Endothelial cell (in vitro differentiated cells): ENCODE measurements around the gene TMEM147. TPM values are rescaled to one million over a fixed set of nuclear protein-coding genes. Genes with fewer than 3 reads are reported as not detected.
A peak's percentile ranks its signal among the peaks of the same experiment; 100 is the strongest.

Source experiments
- DNase-seq: peaks from one replicate; pipeline ENCODE4 v3.0.0; 2021; ENCODE audit warnings: low spot score
- H3K27ac Mint-ChIP-seq: one replicate; pipeline ENCODE4 v1.8.0; 2021; ENCODE audit warnings: mixed read lengths, inconsistent platforms; ENCODE audit not compliant: unreplicated experiment
- H3K27me3 Mint-ChIP-seq: one replicate; pipeline ENCODE4 v1.8.0; 2021; ENCODE audit warnings: mild to moderate bottlenecking, moderate library complexity, mixed read lengths, inconsistent platforms; ENCODE audit not compliant: unreplicated experiment
- H3K36me3 Mint-ChIP-seq: one replicate; pipeline ENCODE4 v1.8.0; 2021; ENCODE audit warnings: mild to moderate bottlenecking, low read depth, mixed read lengths, inconsistent platforms; ENCODE audit not compliant: unreplicated experiment
- H3K4me1 Mint-ChIP-seq: one replicate; pipeline ENCODE4 v1.8.0; 2021; ENCODE audit warnings: mild to moderate bottlenecking, mixed read lengths, inconsistent platforms; ENCODE audit not compliant: unreplicated experiment
- H3K4me3 Mint-ChIP-seq: one replicate; pipeline ENCODE4 v1.8.0; 2021; ENCODE audit warnings: mild to moderate bottlenecking, mixed read lengths, inconsistent platforms; ENCODE audit not compliant: unreplicated experiment
- H3K9me3 Mint-ChIP-seq: one replicate; pipeline ENCODE4 v1.8.0; 2021; ENCODE audit warnings: mixed read lengths, inconsistent platforms; ENCODE audit not compliant: unreplicated experiment
- total RNA-seq: library from RNA; stranded (reverse); fragmentation: NEBNext Ultra II Directional; extraction: Animal tissue kit (Norgen Biotek cat#: 25700); gene quantifications from one replicate; pipeline ENCODE4 v1.2.1, GENCODE V29; 2021; ENCODE audit not compliant: unreplicated experiment
- TF ChIP-seq, protein P1 (sequence below): fragments of 200-600 bp; sonication (generic); IDR thresholded peaks from one replicate; pipeline ENCODE4 v1.5.0; 2021; ENCODE audit warnings: antibody characterized with exemption; ENCODE audit not compliant: unreplicated experiment

The TMEM147 gene
- total RNA-seq, 1 donor from 2014 or later, result 62.0 TPM

DNA sequence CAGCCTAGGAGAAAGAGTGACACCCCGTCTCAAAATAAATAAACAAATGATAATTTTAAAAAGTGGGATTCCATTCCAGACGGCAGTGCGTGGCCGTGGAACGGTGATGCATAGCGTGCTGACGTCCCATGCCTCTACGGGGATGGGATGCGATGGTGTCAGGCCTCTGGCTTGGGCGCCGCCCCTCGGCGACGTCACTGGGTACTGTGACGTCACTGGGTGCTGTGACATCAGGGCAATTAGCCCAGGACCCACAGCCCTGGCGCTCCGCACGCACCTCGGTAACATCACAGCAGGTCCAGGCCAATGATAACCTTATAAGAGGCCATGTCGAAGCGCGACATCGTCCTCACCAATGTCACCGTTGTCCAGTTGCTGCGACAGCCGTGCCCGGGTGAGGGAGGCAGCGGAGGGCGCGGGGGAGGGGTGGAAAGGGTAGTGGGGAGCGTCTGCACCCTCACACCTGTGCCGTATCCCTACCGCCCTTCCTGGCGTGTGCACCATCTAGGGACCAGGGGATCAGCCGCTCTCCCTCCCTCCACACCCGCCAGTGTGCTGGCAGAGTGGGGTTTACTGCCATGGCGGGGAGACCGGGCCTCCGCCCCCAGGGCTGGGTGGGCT is 12.1 kb upstream of the TMEM147 start, which contains the start of gene GAPDHS:
TSS of gene GAPDHS (plus strand) at position 256 of the 621 bp plus-strand sequence. CDS start at position 328, 72 bp downstream.
- Mint-ChIP-seq H3K4me1 (no peaks in the 10 kb centered on the region), H3K36me3 (peaks cover 7% of the 10 kb centered on the region), H3K27me3 (peaks cover 7% of the 10 kb centered on the region), H3K27ac (peak within 1 kb of the TSS; percentile 58), H3K9me3 (no peaks in the 10 kb centered on the region), H3K4me3 (peak within 1 kb of the TSS; percentile 8)
- no peak for DNase-seq
- TF ChIP-seq, protein P1, sequence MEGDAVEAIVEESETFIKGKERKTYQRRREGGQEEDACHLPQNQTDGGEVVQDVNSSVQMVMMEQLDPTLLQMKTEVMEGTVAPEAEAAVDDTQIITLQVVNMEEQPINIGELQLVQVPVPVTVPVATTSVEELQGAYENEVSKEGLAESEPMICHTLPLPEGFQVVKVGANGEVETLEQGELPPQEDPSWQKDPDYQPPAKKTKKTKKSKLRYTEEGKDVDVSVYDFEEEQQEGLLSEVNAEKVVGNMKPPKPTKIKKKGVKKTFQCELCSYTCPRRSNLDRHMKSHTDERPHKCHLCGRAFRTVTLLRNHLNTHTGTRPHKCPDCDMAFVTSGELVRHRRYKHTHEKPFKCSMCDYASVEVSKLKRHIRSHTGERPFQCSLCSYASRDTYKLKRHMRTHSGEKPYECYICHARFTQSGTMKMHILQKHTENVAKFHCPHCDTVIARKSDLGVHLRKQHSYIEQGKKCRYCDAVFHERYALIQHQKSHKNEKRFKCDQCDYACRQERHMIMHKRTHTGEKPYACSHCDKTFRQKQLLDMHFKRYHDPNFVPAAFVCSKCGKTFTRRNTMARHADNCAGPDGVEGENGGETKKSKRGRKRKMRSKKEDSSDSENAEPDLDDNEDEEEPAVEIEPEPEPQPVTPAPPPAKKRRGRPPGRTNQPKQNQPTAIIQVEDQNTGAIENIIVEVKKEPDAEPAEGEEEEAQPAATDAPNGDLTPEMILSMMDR, result no peak

DNA sequence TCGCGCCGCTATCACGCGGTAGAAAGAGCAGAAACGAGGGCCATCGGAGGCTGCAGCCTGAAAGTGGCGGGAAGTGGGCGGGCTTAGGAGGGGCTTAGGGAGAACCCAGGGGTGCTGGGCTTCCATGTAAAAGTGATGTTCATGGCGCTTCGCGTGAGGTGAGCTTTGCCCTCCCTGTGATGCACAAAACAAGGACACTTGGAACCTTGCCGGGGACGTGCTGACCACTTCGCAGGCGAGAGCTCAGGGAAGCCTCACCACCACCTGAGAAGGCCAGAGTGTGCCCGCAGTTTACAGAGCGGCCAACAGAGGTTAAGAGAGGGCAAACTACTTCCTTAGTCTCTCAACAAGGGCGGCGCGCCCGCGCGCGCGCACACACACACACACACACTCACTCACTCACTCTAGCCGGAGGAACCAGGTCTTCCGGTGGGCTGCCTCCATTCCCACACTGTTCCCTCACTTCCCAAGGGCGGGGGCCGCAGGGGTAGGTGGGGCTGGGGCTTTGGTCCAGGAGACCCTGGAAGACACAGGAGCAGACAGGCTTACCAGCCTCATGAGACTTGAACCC is 11.5 kb upstream of the TMEM147 start:
- Mint-ChIP-seq H3K27ac (peak overlapping the region; percentile 30), H3K27me3 (peaks cover 10% of the 10 kb centered on the region), H3K4me1 (no peaks in the 10 kb centered on the region), H3K4me3 (no peak overlapping the region), H3K36me3 (peaks cover 3% of the 10 kb centered on the region), H3K9me3 (no peaks in the 10 kb centered on the region)
- TF ChIP-seq, protein P1, result no peak
- peak; percentile 50 for DNase-seq

DNA sequence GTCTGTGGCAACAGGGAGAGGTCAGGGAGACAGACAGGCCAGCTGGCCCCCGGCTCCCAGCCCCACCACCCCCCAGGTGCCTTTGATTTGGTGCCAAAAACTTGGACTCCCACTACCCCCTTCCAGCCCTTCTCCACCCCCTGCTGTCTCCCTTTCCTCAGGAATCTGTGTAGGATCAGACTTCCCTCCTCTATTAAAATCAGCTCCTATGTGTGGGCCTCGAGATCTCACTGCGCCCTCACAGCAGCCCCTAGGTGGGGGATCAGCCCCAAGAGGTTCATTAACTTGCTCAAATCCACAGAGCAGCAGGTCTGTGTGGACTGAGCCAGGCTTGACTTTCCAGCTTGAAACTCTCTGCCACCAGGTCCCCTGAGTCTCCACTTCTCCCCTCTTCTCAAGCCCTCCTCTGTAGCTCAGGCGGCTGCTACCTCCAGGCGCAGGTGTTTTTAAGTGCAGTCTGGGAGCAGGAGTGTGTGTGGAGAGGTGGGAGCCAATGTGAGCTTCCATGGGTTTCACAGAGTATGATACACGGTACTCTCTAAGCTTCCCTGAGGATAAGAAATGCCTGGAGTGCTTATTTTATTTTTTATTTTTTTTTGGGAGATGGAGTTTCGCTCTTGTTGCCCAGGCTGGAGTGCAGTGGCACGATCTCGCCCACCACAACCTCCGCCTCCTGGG is 10.5 kb upstream of the TMEM147 start:
- DNase-seq, result no peak
- Mint-ChIP-seq H3K4me1 (no peaks in the 10 kb centered on the region), H3K36me3 (peaks cover 3% of the 10 kb centered on the region), H3K4me3 (no peak overlapping the region), H3K9me3 (no peaks in the 10 kb centered on the region), H3K27ac (no peak overlapping the region), H3K27me3 (peaks cover 10% of the 10 kb centered on the region)
- TF ChIP-seq, protein P1, result no peak

DNA sequence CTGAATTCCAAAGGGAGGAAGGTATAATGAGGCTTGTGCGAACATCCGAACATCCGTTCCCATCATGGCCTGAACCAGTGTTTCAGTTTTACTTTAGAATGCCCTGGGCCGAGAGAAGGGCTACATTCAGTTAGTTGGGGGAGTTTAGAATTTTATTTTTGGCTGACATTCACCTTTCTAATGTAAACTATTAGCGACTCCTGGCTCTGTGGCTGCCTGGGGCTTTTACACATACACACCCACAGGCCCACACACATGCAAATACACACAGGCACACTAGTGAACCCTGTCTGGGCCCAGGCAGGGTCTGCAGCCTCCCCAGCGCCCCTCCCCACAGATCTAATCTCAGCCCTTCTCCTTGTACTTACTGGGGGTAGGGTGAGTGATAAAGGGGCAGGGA is 6.1 kb upstream of the TMEM147 start:
- Mint-ChIP-seq H3K27ac (no peak overlapping the region), H3K36me3 (peaks cover 11% of the 10 kb centered on the region), H3K4me3 (no peak overlapping the region), H3K27me3 (peaks cover 7% of the 10 kb centered on the region), H3K4me1 (peaks cover 1% of the 10 kb centered on the region), H3K9me3 (no peaks in the 10 kb centered on the region)
- TF ChIP-seq, protein P1, result no peak
- DNase-seq, result no peak

DNA sequence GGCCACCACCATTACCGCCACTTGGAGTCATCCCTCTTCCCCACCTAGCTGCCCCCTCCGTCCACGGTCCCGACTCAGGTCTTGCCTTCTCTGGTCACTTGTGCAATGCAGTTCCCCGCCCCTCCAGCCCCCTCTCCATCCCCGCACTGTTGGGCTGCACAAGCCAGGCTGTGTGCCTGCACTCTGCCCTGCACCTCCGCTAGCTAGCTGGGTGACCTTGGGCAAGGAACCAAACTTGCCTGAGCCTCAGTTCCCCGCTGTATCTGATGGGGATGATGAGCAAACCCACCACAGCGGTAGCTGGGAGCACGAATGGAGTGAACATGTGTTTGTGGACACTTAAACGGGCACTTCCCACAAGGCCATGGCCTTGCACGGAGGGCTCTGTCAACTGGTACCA is 5.6 kb upstream of the TMEM147 start:
- Mint-ChIP-seq H3K4me3 (no peak overlapping the region), H3K27ac (no peak overlapping the region), H3K4me1 (peaks cover 7% of the 10 kb centered on the region), H3K36me3 (peaks cover 11% of the 10 kb centered on the region), H3K27me3 (peaks cover 9% of the 10 kb centered on the region), H3K9me3 (no peaks in the 10 kb centered on the region)
- DNase-seq, result no peak
- TF ChIP-seq, protein P1, result no peak
